Measurements from ENCODE around the gene STK32B. TPM values are rescaled to one million over a fixed set of nuclear protein-coding genes. Genes with fewer than 3 reads are reported as not detected.

STK32B gene
- total and polyA plus RNA-seq, 2 donors (not counting 3 experiments of a cell fraction or from before 2014, with no cell fraction given), result 5.6 to 7.8 TPM

DNA sequence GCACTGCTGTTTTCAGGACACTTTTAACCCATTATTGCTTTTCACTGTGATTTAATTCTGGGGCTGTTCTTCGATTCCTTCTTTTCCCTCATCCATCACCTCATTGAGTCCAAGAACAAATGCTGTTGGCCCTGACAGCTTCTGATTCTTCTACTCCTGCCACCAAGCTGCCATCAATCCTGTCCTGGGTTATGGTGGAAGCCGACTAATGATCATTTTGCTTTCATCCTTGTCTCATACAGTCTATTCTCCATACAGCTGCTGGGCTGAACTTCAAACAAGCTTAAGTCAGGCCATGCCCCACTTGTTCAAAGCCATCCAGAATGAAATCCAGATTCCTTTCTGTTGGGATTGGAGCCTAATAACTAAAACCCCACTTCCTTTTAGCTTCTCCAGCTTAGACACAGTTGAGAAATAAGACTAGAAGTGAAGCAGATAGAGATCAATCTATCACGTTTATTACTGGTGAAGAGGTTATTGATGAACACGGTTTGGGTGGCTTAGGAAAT lies 161.9 kb downstream of the STK32B start:
- no peak for DNase-seq (ENCODE audit: low read depth, low spot score)
- no peak overlapping the region for H3K9ac ChIP-seq (replicated peaks; ENCODE audit: extremely low read depth, insufficient read depth, low read length)
- no peak overlapping the region for H3K4me3 ChIP-seq (replicated peaks in 1 of 3; ENCODE audit: insufficient read depth in 1 of 3, low read depth in 1 of 3, low read length in 3 of 3)
- H3K4me2 ChIP-seq (ENCODE audit: insufficient read depth, low read length), result no peak overlapping the region
- POLR2A ChIA-PET, result no interaction called here
- BruUV-seq (replicated peaks), result no TSS peak
- H3K27me3 ChIP-seq (ENCODE audit: control insufficient read depth in 2 of 2, insufficient read depth in 2 of 2, low read length in 2 of 2), result no peaks in the 10 kb centered on the region
- H4K20me1 ChIP-seq (replicated peaks; ENCODE audit: control insufficient read depth, extremely low read depth, insufficient read depth, low read length), result no peaks in the 10 kb centered on the region
- no peaks in the 10 kb centered on the region for H3K9me3 ChIP-seq (replicated peaks; ENCODE audit: control insufficient read depth, insufficient read depth, low read length)
- no peaks in the 10 kb centered on the region for H3K79me2 ChIP-seq (ENCODE audit: control insufficient read depth, insufficient read depth, low read length)
- H3K9me1 ChIP-seq (replicated peaks; ENCODE audit: control insufficient read depth, extremely low read depth, insufficient read depth, low read length), result no peaks in the 10 kb centered on the region
- CTCF ChIA-PET, result interaction anchor here (1.0 kb wide), 1 partner anchor 10 kb away, joined by 5 read pairs; no protein-coding TSS in a partner anchor
- dilution Hi-C loops (cut with MboI; ENCODE audit: extremely low pct_ligation_motif_present, low sequenced_read_pairs), result no loop called here
- H2AFZ ChIP-seq (ENCODE audit: low read depth, low read length), result no peak overlapping the region
- H3K27ac ChIP-seq (ENCODE audit: insufficient read depth, low read depth, low read length), result no peak overlapping the region
- FAIRE-seq, result no peak
- no peaks in the 10 kb centered on the region for H3K36me3 ChIP-seq (ENCODE audit: control insufficient read depth in 2 of 2, extremely low read depth in 1 of 2, insufficient read depth in 2 of 2, low read length in 2 of 2)
- TF ChIP-seq POLR2AphosphoS5 (IDR thresholded peaks at IDR 0.05; ENCODE audit: insufficient read depth, low read depth, low read length) (no peak), FOS (IDR thresholded peaks at IDR 0.05; ENCODE audit: borderline replicate concordance, insufficient read depth, low read length) (no peak), MYC (IDR thresholded peaks at IDR 0.05; ENCODE audit: low read depth, low read length) (no peak), EZH2 (IDR thresholded peaks at IDR 0.05; ENCODE audit: borderline replicate concordance, low read depth, low read length, severe bottlenecking) (no peak), GATA2 (IDR thresholded peaks at IDR 0.05; ENCODE audit: insufficient read depth, insufficient read length, low read depth, low read length) (no peak), JUN (IDR thresholded peaks at IDR 0.05; ENCODE audit: borderline replicate concordance, insufficient read depth, insufficient read length, low read depth) (no peak), POLR2A (IDR thresholded peaks at IDR 0.05; ENCODE audit: low read depth, low read length) (no peak)
- TF ChIP-seq, protein P1, sequence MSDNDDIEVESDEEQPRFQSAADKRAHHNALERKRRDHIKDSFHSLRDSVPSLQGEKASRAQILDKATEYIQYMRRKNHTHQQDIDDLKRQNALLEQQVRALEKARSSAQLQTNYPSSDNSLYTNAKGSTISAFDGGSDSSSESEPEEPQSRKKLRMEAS (IDR thresholded peaks at IDR 0.05; ENCODE audit: insufficient read depth, insufficient read length), result no peak
- TF ChIP-seq, protein P2, sequence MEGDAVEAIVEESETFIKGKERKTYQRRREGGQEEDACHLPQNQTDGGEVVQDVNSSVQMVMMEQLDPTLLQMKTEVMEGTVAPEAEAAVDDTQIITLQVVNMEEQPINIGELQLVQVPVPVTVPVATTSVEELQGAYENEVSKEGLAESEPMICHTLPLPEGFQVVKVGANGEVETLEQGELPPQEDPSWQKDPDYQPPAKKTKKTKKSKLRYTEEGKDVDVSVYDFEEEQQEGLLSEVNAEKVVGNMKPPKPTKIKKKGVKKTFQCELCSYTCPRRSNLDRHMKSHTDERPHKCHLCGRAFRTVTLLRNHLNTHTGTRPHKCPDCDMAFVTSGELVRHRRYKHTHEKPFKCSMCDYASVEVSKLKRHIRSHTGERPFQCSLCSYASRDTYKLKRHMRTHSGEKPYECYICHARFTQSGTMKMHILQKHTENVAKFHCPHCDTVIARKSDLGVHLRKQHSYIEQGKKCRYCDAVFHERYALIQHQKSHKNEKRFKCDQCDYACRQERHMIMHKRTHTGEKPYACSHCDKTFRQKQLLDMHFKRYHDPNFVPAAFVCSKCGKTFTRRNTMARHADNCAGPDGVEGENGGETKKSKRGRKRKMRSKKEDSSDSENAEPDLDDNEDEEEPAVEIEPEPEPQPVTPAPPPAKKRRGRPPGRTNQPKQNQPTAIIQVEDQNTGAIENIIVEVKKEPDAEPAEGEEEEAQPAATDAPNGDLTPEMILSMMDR (IDR thresholded peaks at IDR 0.05; ENCODE audit: extremely low read depth in 1 of 2, insufficient read depth in 1 of 2, low read depth in 1 of 2, low read length in 2 of 2), result no peak
- intact Hi-C loops (cut with micrococcal nuclease), result no loop called here
- H3K4me1 ChIP-seq (ENCODE audit: control insufficient read depth, extremely low read depth, insufficient read depth, low read length), result no peaks in the 10 kb centered on the region

Measured in endothelial cell of umbilical vein (primary cell).